KMS-11 (cell line): ENCODE measurements around the gene MAPK11.

Source experiments
- H2AFZ ChIP-seq: fragments of 200-600 bp; sonication (generic); 2 replicates; pipeline ENCODE4 v1.6.1; 2016; ENCODE audit warnings: antibody characterized with exemption, mixed run types, low read depth
- H3K27ac ChIP-seq: fragments of 200-600 bp; sonication (generic); 2 replicates; pipeline ENCODE4 v1.6.1; 2016; ENCODE audit warnings: mild to moderate bottlenecking, mixed run types
- H3K27me3 ChIP-seq: fragments of 200-600 bp; sonication (generic); 2 replicates; pipeline ENCODE4 v1.6.1; 2017; ENCODE audit warnings: mild to moderate bottlenecking, low read depth, mixed run types, moderate library complexity; ENCODE audit not compliant: insufficient read depth
- H3K36me3 ChIP-seq: fragments of 200-600 bp; sonication (generic); 2 replicates; pipeline ENCODE4 v1.6.1; 2017; ENCODE audit warnings: mild to moderate bottlenecking, mixed run types; ENCODE audit not compliant: insufficient read depth
- H3K4me1 ChIP-seq: fragments of 200-600 bp; sonication (generic); 2 replicates; pipeline ENCODE4 v1.6.1; 2016; ENCODE audit warnings: mild to moderate bottlenecking, low read depth, mixed run types; ENCODE audit not compliant: poor library complexity, severe bottlenecking
- H3K4me2 ChIP-seq: fragments of 200-600 bp; sonication (generic); 2 replicates; pipeline ENCODE4 v1.7.0; 2016; ENCODE audit warnings: mild to moderate bottlenecking, mixed run types
- H3K4me3 ChIP-seq: fragments of 200-600 bp; sonication (generic); IDR thresholded peaks from 2 replicates; pipeline ENCODE4 v1.6.1; 2017; ENCODE audit warnings: low read depth, low read length, mixed read lengths; ENCODE audit not compliant: insufficient read depth
- H3K79me2 ChIP-seq: fragments of 200-600 bp; sonication (generic); 2 replicates; pipeline ENCODE4 v1.6.1; 2016; ENCODE audit warnings: low read depth, mixed run types; ENCODE audit not compliant: insufficient read depth
- H3K9ac ChIP-seq: fragments of 200-600 bp; sonication (generic); 2 replicates; pipeline ENCODE4 v1.6.1; 2016; ENCODE audit warnings: mild to moderate bottlenecking, mixed run types
- H4K20me1 ChIP-seq: fragments of 200-600 bp; sonication (generic); 2 replicates; pipeline ENCODE4 v1.6.1; 2016; ENCODE audit warnings: mild to moderate bottlenecking, mixed run types; ENCODE audit not compliant: insufficient read depth
- TF ChIP-seq, protein P1 (sequence below): fragments of 200-600 bp; sonication (generic); conservative IDR thresholded peaks from 2 replicates; pipeline ENCODE4 v1.6.1; 2017; ENCODE audit warnings: low read depth, mild to moderate bottlenecking, antibody characterized with exemption, low read length, moderate library complexity, mixed read lengths

The MAPK11 gene

DNA sequence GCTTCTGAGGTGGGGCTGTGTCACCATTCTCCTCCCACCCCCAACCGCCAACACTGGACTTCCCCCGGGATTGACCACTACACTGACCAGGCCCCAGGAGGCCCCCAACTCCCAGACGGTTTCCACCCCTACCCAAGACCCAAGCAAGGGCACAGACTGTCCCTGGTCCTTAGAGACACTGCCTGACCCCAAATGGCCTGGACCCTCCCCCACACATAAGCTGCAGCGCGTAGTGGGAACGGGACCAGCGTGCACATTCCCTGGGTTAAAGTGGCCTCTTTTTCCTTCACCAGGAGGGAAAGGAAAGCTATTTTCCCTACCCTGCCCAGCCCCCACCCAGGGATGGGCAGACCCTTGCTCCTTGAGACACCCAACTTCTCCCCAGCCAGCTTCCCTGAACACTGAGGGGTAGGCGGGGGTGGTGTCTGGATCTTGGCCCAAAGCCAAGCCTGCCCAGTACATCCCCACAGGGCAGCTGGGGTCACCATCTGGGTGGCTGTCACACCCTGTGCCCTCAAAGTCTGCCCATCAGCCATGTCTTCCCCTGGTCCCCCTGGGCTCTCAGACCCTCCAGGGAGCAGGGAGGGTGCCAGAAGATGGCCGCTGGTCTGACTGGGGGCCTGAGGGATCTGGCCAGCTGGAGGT is 7.1 kb downstream of the MAPK11 start:
- no peak overlapping the region for H3K27ac ChIP-seq
- H3K9ac ChIP-seq = no peak overlapping the region
- H3K36me3 ChIP-seq = no peaks in the 10 kb centered on the region
- H3K4me3 ChIP-seq = no peak overlapping the region
- H3K27me3 ChIP-seq = no peaks in the 10 kb centered on the region
- no peaks in the 10 kb centered on the region for H3K79me2 ChIP-seq
- peaks cover 10% of the 10 kb centered on the region for H3K4me1 ChIP-seq
- no peak overlapping the region for H2AFZ ChIP-seq
- H3K4me2 ChIP-seq = no peak overlapping the region
- TF ChIP-seq, protein P1, sequence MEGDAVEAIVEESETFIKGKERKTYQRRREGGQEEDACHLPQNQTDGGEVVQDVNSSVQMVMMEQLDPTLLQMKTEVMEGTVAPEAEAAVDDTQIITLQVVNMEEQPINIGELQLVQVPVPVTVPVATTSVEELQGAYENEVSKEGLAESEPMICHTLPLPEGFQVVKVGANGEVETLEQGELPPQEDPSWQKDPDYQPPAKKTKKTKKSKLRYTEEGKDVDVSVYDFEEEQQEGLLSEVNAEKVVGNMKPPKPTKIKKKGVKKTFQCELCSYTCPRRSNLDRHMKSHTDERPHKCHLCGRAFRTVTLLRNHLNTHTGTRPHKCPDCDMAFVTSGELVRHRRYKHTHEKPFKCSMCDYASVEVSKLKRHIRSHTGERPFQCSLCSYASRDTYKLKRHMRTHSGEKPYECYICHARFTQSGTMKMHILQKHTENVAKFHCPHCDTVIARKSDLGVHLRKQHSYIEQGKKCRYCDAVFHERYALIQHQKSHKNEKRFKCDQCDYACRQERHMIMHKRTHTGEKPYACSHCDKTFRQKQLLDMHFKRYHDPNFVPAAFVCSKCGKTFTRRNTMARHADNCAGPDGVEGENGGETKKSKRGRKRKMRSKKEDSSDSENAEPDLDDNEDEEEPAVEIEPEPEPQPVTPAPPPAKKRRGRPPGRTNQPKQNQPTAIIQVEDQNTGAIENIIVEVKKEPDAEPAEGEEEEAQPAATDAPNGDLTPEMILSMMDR = no peak
- H4K20me1 ChIP-seq = no peaks in the 10 kb centered on the region

DNA sequence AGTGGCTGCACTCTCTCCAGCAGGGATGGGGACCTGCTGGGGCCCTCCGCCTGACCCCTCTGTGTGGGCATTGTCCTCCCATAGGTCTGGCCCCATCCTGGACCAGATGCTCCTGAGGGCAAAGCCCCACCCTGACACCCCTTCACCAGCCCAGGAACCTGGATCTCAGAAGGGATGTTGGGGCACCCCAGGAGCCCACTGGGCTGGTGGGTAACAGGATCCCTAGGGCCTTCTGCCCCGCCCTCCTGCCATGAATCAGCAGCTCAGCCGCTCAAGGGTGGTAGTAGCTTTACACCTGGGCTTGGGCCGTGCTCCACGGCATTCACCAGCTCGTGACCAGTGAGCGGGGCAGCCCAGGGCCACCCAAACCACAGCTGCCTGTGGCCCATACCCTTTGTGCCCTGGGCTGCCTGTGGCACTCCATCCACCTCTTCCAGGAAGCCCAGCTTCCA is 7.7 kb downstream of the MAPK11 start:
- Histone ChIP-seq H3K79me2 (no peaks in the 10 kb centered on the region), H3K4me3 (no peak overlapping the region), H3K4me2 (no peak overlapping the region; the same call in 1 of the 2 replicates), H3K4me1 (peaks cover 10% of the 10 kb centered on the region), H3K27ac (no peak overlapping the region), H3K36me3 (no peaks in the 10 kb centered on the region), H3K27me3 (no peaks in the 10 kb centered on the region), H2AFZ (no peak overlapping the region), H3K9ac (no peak overlapping the region), H4K20me1 (no peaks in the 10 kb centered on the region)
- TF ChIP-seq, protein P1 = no peak

DNA sequence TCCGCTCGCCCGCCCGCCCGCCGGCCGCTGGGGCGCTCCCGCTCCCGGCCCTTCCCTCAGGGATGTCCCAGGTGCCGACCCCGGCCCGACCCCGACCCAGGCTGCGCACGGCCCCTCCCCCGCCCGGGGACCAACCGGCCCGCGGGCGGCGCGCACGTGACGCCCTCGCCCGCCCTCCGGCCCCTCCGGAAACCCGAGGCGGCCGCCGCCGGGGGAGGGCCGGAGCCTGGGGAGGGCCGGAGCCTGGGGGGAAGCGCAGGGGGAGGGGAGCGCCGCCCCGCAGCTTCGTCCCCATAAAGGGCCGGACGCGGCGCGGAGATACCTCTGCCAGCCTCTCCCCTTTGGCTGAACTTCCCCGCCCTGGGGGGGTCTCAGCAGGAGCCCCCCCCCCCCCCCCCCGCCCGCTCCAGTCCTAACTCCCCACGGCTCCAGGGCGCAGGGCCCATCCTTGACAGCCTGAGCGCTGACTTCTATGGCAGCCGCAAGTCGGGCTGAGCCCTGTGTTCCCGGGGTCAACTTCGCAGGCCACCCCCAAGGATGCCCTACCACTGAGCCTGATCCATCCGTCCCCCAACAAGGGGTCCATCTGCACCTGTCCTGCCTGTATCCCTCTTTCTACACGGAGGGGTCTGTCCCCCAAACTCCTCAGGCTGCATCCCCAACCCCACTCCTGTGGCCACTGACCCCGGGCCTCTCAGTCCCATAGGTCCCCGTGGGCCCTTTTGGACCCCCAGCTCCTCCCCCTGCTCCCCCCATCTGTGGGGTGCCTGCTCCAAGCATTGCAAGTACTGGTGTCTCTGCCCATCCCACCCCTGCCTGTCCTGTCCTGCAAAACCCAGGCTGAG is 8.3 kb downstream of the MAPK11 start, which contains the start of gene MAPK12:
MAPK12 (minus strand) TSS at position 69 of the 845 bp plus-strand sequence. CDS start 174 bp downstream, outside the sequence.
- no peaks in the 10 kb centered on the region for H3K27me3 ChIP-seq
- H3K27ac ChIP-seq = no peak within 1 kb of the TSS
- TF ChIP-seq, protein P1 = no peak
- no peaks in the 10 kb centered on the region for H3K79me2 ChIP-seq
- H3K4me2 ChIP-seq = peak within 1 kb of the TSS; percentile 50; the same call in 1 of the 2 replicates
- no peak within 1 kb of the TSS; the same call in 1 of the 2 replicates for H2AFZ ChIP-seq
- H3K4me1 ChIP-seq = peaks cover 10% of the 10 kb centered on the region
- peak within 1 kb of the TSS; percentile 60; the same call in 1 of the 2 replicates for H3K9ac ChIP-seq
- no peaks in the 10 kb centered on the region for H3K36me3 ChIP-seq
- H4K20me1 ChIP-seq = no peaks in the 10 kb centered on the region
- no peak within 1 kb of the TSS for H3K4me3 ChIP-seq

DNA sequence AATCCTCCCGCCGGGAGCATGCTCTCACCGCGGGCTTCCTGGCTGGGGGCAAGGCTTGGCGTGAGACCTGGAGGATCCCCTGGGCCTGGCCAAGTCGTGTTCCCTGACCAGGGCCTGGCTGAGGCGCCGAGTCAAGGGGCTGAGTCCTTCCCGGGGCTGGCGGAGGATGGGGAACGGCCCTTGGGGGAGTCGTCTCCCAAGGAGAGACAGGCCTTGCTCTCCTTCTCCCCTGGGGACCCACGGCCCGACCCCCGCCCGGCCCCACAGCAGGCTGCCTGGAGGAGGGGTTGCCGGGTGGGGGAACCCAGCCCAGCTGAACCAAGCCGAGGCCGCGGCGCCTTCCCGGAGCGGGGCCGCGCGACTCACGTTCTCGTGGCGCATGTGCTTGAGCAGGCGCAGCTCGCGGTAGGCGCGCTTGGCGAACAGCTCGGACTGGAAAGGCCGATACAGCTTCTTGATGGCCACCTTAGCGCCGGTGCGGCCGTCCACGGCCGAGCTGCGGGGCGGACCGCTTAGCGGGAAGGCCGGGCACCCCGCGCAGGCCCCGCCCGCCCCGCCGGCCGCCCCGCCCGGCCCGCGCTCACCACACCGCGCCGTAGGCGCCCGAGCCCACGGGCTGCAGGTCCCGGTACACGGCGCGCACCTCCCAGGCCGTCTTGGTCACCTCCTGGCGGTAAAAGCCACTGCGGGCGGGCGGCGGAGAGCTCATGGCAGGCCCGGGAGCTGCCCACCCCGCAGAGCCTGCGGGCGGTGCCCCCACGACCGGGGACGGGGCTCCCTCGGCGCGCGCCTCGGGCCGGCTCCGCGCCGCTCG is 9.2 kb downstream of the MAPK11 start:
- TF ChIP-seq, protein P1 = no peak
- H3K4me3 ChIP-seq = no peak overlapping the region
- no peak overlapping the region; the same call in 1 of the 2 replicates for H2AFZ ChIP-seq
- peaks cover 10% of the 10 kb centered on the region for H3K4me1 ChIP-seq
- peak overlapping the region; percentile 50; the same call in 1 of the 2 replicates for H3K4me2 ChIP-seq
- no peaks in the 10 kb centered on the region for H3K36me3 ChIP-seq
- H3K9ac ChIP-seq = peak overlapping the region; percentile 60; the same call in 1 of the 2 replicates
- H3K79me2 ChIP-seq = no peaks in the 10 kb centered on the region
- no peak overlapping the region for H3K27ac ChIP-seq
- no peaks in the 10 kb centered on the region for H3K27me3 ChIP-seq
- no peaks in the 10 kb centered on the region for H4K20me1 ChIP-seq
